Measurements from ENCODE around the gene PRKAG2.

DNA sequence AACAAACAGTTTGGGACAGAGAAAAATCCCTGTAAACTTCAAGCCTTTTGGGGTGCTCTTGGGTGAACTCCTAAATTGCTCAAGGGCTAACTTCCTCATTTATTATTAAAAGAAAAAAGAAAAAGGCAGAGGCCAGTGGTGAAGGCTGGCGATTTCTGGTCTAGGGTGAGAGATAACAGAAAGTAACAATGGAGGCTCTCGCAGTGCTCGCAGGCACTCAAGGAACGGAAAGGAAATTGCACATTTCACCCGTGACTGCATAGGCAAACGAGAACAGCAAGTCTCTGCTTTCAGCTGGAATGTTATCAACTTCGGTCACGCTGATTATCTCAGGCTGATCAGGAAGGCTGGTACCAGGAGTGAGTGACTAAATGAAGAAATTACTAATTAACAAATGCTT is 70.7 kb downstream of the PRKAG2 start:
- TF ChIP-seq POLR2A (IDR thresholded peaks at IDR 0.05; ENCODE audit: low read length) (no peak), GATA1 (IDR thresholded peaks at IDR 0.05; ENCODE audit: low read depth, low read length) (no peak)
